Ectodermal cell (in vitro differentiated cells): ENCODE measurements around the gene LIMS1.
"Not testable (repeated sequence)": the region's sequence is repeated elsewhere in the genome, so short reads cannot be mapped to it uniquely, and the experiment has no call there.

ENCODE experiments used
- H3K27ac ChIP-seq: 2 replicates; pipeline ENCODE4 v1.7.0; 2013; ENCODE audit warnings: mild to moderate bottlenecking, low read depth, low read length; ENCODE audit not compliant: insufficient read depth, poor library complexity, severe bottlenecking
- H3K27me3 ChIP-seq: 2 replicates; pipeline ENCODE4 v1.7.0; 2013; ENCODE audit warnings: mild to moderate bottlenecking, low read length; ENCODE audit not compliant: insufficient read depth, control insufficient read depth, poor library complexity, severe bottlenecking
- H3K36me3 ChIP-seq: one replicate; pipeline ENCODE4 v1.7.0; 2013; ENCODE audit warnings: low read length; ENCODE audit not compliant: control insufficient read depth, insufficient read depth
- H3K4me1 ChIP-seq: one replicate; pipeline ENCODE4 v1.7.0; 2013; ENCODE audit warnings: low read length; ENCODE audit not compliant: control insufficient read depth, insufficient read depth
- H3K4me3 ChIP-seq: 2 replicates; pipeline ENCODE4 v1.7.0; 2013; ENCODE audit warnings: low read depth, low read length, control low read depth; ENCODE audit not compliant: insufficient read depth
- H3K9me3 ChIP-seq: 2 replicates; pipeline ENCODE4 v1.7.0; 2013; ENCODE audit warnings: mild to moderate bottlenecking, low read length, moderate library complexity; ENCODE audit not compliant: control insufficient read depth
- WGBS, 2 experiments: methylation state at CpG; one replicate each; pipeline ENCODE4 v1.1.7; 2013; ENCODE audit warnings: missing lambda C conversion rate in 2 of 2; 5-methylcytosine and 5-hydroxymethylcytosine counted together

The LIMS1 gene

GRCh38 chr2:108594982-108595464 lies 60.8 kb downstream of the LIMS1 start:
- H3K4me3 ChIP-seq: no peak overlapping the region

GRCh38 chr2:108595771-108596170 lies 61.5 kb downstream of the LIMS1 start:
- WGBS, 2 experiments: 42 to 59% methylated on average over 1 to 3 of the region's 4 CpGs
- peaks cover 31% of the 10 kb centered on the region for H3K4me1 ChIP-seq

More at GRCh38 chr2:108594982-108595464, 60.8 kb downstream of the LIMS1 start:
- Histone ChIP-seq H3K27ac (no peak overlapping the region), H3K36me3 (no peaks in the 10 kb centered on the region), H3K9me3 (no peaks in the 10 kb centered on the region), H3K27me3 (no peaks in the 10 kb centered on the region), H3K4me1 (peaks cover 31% of the 10 kb centered on the region)
- 88 to 95% methylated on average over 4 of the region's 4 CpGs for WGBS, 2 experiments

GRCh38 chr2:108597105-108597744 lies 63.0 kb downstream of the LIMS1 start:
- H3K4me1 ChIP-seq: peaks cover 31% of the 10 kb centered on the region
- not testable (repeated sequence) for H3K27me3 ChIP-seq, H3K36me3 ChIP-seq, H3K27ac ChIP-seq, H3K9me3 ChIP-seq, H3K4me3 ChIP-seq
- 93 to 96% methylated on average over 5 to 7 of the region's 7 CpGs for WGBS, 2 experiments

More at GRCh38 chr2:108595771-108596170, 61.5 kb downstream of the LIMS1 start:
- H3K27ac ChIP-seq, H3K27me3 ChIP-seq, H3K36me3 ChIP-seq, H3K4me3 ChIP-seq, H3K9me3 ChIP-seq: not testable (repeated sequence)

GRCh38 chr2:108601199-108601598 lies 66.9 kb downstream of the LIMS1 start:
- not testable (repeated sequence) for H3K27me3 ChIP-seq, H3K4me1 ChIP-seq, H3K4me3 ChIP-seq, H3K27ac ChIP-seq, H3K9me3 ChIP-seq, H3K36me3 ChIP-seq
- 94 to 95% methylated on average over 10 of the region's 10 CpGs for WGBS, 2 experiments

GRCh38 chr2:108602422-108602821 lies 68.2 kb downstream of the LIMS1 start:
- Histone ChIP-seq H3K36me3 (no peaks in the 10 kb centered on the region), H3K9me3 (no peaks in the 10 kb centered on the region), H3K27ac (no peak overlapping the region), H3K4me1 (no peaks in the 10 kb centered on the region), H3K4me3 (no peak overlapping the region), H3K27me3 (no peaks in the 10 kb centered on the region)

- H3K4me1 ChIP-seq: no peaks in the 10 kb centered on the region
- H3K36me3 ChIP-seq: no peaks in the 10 kb centered on the region
- no peak overlapping the region for H3K4me3 ChIP-seq
- H3K27me3 ChIP-seq: no peaks in the 10 kb centered on the region
- no peak overlapping the region for H3K27ac ChIP-seq
- 97 to 100% methylated on average over 2 to 3 of the region's 4 CpGs for WGBS, 2 experiments
- H3K9me3 ChIP-seq: no peaks in the 10 kb centered on the region
Measured at GRCh38 chr2:108604196-108604595, 69.9 kb downstream of the LIMS1 start.

GRCh38 chr2:108605947-108606346 lies 71.7 kb downstream of the LIMS1 start:
- Histone ChIP-seq H3K27ac (no peak overlapping the region), H3K4me1 (no peaks in the 10 kb centered on the region), H3K4me3 (no peak overlapping the region), H3K9me3 (no peaks in the 10 kb centered on the region), H3K36me3 (no peaks in the 10 kb centered on the region), H3K27me3 (no peaks in the 10 kb centered on the region)
- 94 to 98% methylated on average over 3 of the region's 3 CpGs for WGBS, 2 experiments

GRCh38 chr2:108607706-108608301 lies 73.5 kb downstream of the LIMS1 start:
- Histone ChIP-seq H3K27me3 (no peaks in the 10 kb centered on the region), H3K4me1 (no peaks in the 10 kb centered on the region), H3K4me3 (no peak overlapping the region), H3K36me3 (no peaks in the 10 kb centered on the region), H3K27ac (no peak overlapping the region), H3K9me3 (no peaks in the 10 kb centered on the region)
- 89% methylated on average over 3 of the region's 3 CpGs for WGBS, 2 experiments

- WGBS, 2 experiments: 95% methylated on average over 4 to 5 of the region's 5 CpGs
- H3K36me3 ChIP-seq: no peaks in the 10 kb centered on the region
Measured at GRCh38 chr2:108611021-108611420, 76.8 kb downstream of the LIMS1 start.

GRCh38 chr2:108612153-108612513 lies 77.9 kb downstream of the LIMS1 start:
- no peaks in the 10 kb centered on the region for H3K4me1 ChIP-seq
- no peaks in the 10 kb centered on the region for H3K36me3 ChIP-seq
- H3K27ac ChIP-seq: no peak overlapping the region
- 95 to 97% methylated on average over 5 of the region's 5 CpGs for WGBS, 2 experiments
- H3K27me3 ChIP-seq: no peaks in the 10 kb centered on the region
- no peaks in the 10 kb centered on the region for H3K9me3 ChIP-seq
- no peak overlapping the region for H3K4me3 ChIP-seq

More at GRCh38 chr2:108611021-108611420, 76.8 kb downstream of the LIMS1 start:
- H3K27me3 ChIP-seq: no peaks in the 10 kb centered on the region
- H3K4me1 ChIP-seq: no peaks in the 10 kb centered on the region
- H3K27ac ChIP-seq: no peak overlapping the region
- no peaks in the 10 kb centered on the region for H3K9me3 ChIP-seq
- H3K4me3 ChIP-seq: no peak overlapping the region
